HG03575 (cell line): ENCODE data around the gene CIAO3.
"Not testable (repeated sequence)": the region's sequence is repeated elsewhere in the genome, so short reads cannot be mapped to it uniquely, and the experiment has no call there.

Source experiments
- ATAC-seq: cut with Tn5 transposase; IDR thresholded peaks from one replicate; pipeline ENCODE4 v1.9.1; 2021; ENCODE audit not compliant: unreplicated experiment, insufficient number of reproducible peaks, low FRiP score; ENCODE audit errors: extremely low read depth

Gene CIAO3

GRCh38 chr16:777826-778225 lies 37.0 kb upstream of the CIAO3 start:
- ATAC-seq: no peak

- ATAC-seq: no peak
These were observed 36.0 kb upstream of the CIAO3 start for GRCh38 chr16:776824-777223.

GRCh38 chr16:776298-776697 lies 35.5 kb upstream of the CIAO3 start:
- ATAC-seq: not testable (repeated sequence)

GRCh38 chr16:775236-775796 lies 34.5 kb upstream of the CIAO3 start:
- no peak for ATAC-seq

GRCh38 chr16:774086-775001 lies 33.5 kb upstream of the CIAO3 start:
- no peak for ATAC-seq

GRCh38 chr16:772959-773358 lies 32.2 kb upstream of the CIAO3 start:
- no peak for ATAC-seq

- ATAC-seq: no peak
These were observed 29.6 kb upstream of the CIAO3 start for GRCh38 chr16:770411-770810.

- no peak for ATAC-seq
These were observed 29.1 kb upstream of the CIAO3 start for GRCh38 chr16:769934-770333.

- ATAC-seq: no peak
These were observed 28.5 kb upstream of the CIAO3 start for GRCh38 chr16:769184-769784.

GRCh38 chr16:768428-768827 lies 27.6 kb upstream of the CIAO3 start:
- no peak for ATAC-seq

- ATAC-seq: no peak
These were observed 27.0 kb upstream of the CIAO3 start for GRCh38 chr16:767743-768235.

- no peak for ATAC-seq
These were observed 26.2 kb upstream of the CIAO3 start for GRCh38 chr16:766820-767640.

- no peak for ATAC-seq
These were observed 25.4 kb upstream of the CIAO3 start for GRCh38 chr16:766008-766819.

- ATAC-seq: no peak
These were observed 24.7 kb upstream of the CIAO3 start for GRCh38 chr16:765488-765865.

- ATAC-seq: no peak
These were observed 24.2 kb upstream of the CIAO3 start for GRCh38 chr16:764848-765487.

GRCh38 chr16:764184-764750 lies 23.5 kb upstream of the CIAO3 start:
- no peak for ATAC-seq

GRCh38 chr16:763369-764183 lies 22.8 kb upstream of the CIAO3 start:
- no peak for ATAC-seq
